GM12872 (cell line): ENCODE results near the gene CASTOR1.

Experiments
- CTCF ChIP-seq: IDR thresholded peaks from 3 replicates; pipeline ENCODE4 v1.5.1; 2011; ENCODE audit warnings: low read depth, mild to moderate bottlenecking, low read length, moderate library complexity; ENCODE audit not compliant: insufficient read depth

The CASTOR1 gene

GRCh38 chr22:30325065-30325720 is 35.9 kb upstream of the CASTOR1 start:
- TF ChIP-seq CTCF: no peak

GRCh38 chr22:30324014-30324730 is 34.9 kb upstream of the CASTOR1 start:
- TF ChIP-seq CTCF: no peak

- TF ChIP-seq CTCF: no peak
Measured at GRCh38 chr22:30323246-30323645, 33.9 kb upstream of the CASTOR1 start.

GRCh38 chr22:30321461-30321860 is 32.2 kb upstream of the CASTOR1 start:
- TF ChIP-seq CTCF: no peak

GRCh38 chr22:30320021-30320556 is 30.8 kb upstream of the CASTOR1 start:
- TF ChIP-seq CTCF: no peak

- TF ChIP-seq CTCF: no peak
Measured at GRCh38 chr22:30318799-30319419, 29.6 kb upstream of the CASTOR1 start.

- no peak for TF ChIP-seq CTCF
Measured at GRCh38 chr22:30317778-30318177, 28.5 kb upstream of the CASTOR1 start.
